Keratinocyte (primary cell): ENCODE measurements around the gene TAF1A. TPM values are rescaled to one million over a fixed set of nuclear protein-coding genes. Genes with fewer than 3 reads are reported as not detected.

Source experiments
- DNase-seq: peaks from one replicate; pipeline ENCODE4 v3.0.0-alpha.2; 2011; ENCODE audit warnings: low read depth, missing footprints, low spot score
- FAIRE-seq: peaks from 2 replicates; lab custom pipeline; 2011; peaks lifted over from hg19 to GRCh38; lab: Jason Lieb, UNC
- H2AFZ ChIP-seq: 2 replicates; pipeline ENCODE4 v1.6.0; 2012; ENCODE audit warnings: low read length, control low read depth, inconsistent platforms; ENCODE audit not compliant: control insufficient read depth
- H3K27ac ChIP-seq: 2 replicates; pipeline ENCODE4 v1.5.1; 2011; ENCODE audit warnings: low read length; ENCODE audit not compliant: control insufficient read depth, insufficient read depth
- H3K27me3 ChIP-seq: 3 replicates; pipeline ENCODE4 v1.6.0; 2011; ENCODE audit warnings: low read length; ENCODE audit not compliant: control insufficient read depth, insufficient read depth; ENCODE audit errors: extremely low read depth
- H3K36me3 ChIP-seq, 2 experiments: 2 replicates in 1 of 2; 3 replicates in 1 of 2; pipeline ENCODE4 v1.5.1; 2011; ENCODE audit warnings: low read length in 2 of 2, mild to moderate bottlenecking in 1 of 2; ENCODE audit not compliant: control insufficient read depth in 2 of 2, insufficient read depth in 2 of 2; ENCODE audit errors: extremely low read depth in 1 of 2
- H3K4me1 ChIP-seq: 3 replicates; pipeline ENCODE4 v1.5.1; 2011; ENCODE audit warnings: low read length; ENCODE audit not compliant: control insufficient read depth, insufficient read depth; ENCODE audit errors: extremely low read depth
- H3K4me2 ChIP-seq: 3 replicates; pipeline ENCODE4 v1.6.0; 2011; ENCODE audit warnings: low read depth, low read length; ENCODE audit not compliant: control insufficient read depth, insufficient read depth; ENCODE audit errors: extremely low read depth
- H3K4me3 ChIP-seq, 3 experiments: fragments of 200-600 bp in 1 of 3; sonication (generic) in 1 of 3; 2 replicates in 2 of 3; 3 replicates in 1 of 3; pipeline ENCODE4 v1.5.1; 2011 to 2016; ENCODE audit warnings: low read length in 3 of 3, mild to moderate bottlenecking in 3 of 3, control low read depth in 2 of 3, inconsistent platforms in 1 of 3, low read depth in 1 of 3, mixed read lengths in 1 of 3, mixed run types in 1 of 3, moderate library complexity in 1 of 3; ENCODE audit not compliant: control insufficient read depth in 2 of 3, insufficient read depth in 2 of 3; ENCODE audit errors: extremely low read depth in 1 of 3
- H3K79me2 ChIP-seq: 2 replicates; pipeline ENCODE4 v1.6.0; 2012; ENCODE audit warnings: low read length; ENCODE audit not compliant: control insufficient read depth, insufficient read depth
- H3K9ac ChIP-seq: 3 replicates; pipeline ENCODE4 v1.6.0; 2011; ENCODE audit warnings: low read length; ENCODE audit not compliant: control insufficient read depth, insufficient read depth; ENCODE audit errors: extremely low read depth
- H3K9me1 ChIP-seq: 3 replicates; pipeline ENCODE4 v1.6.0; 2011; ENCODE audit warnings: low read length; ENCODE audit not compliant: control insufficient read depth, insufficient read depth; ENCODE audit errors: extremely low read depth
- H3K9me3 ChIP-seq: 2 replicates; pipeline ENCODE4 v1.5.1; 2012; ENCODE audit warnings: low read depth, low read length; ENCODE audit not compliant: control insufficient read depth
- H4K20me1 ChIP-seq: 3 replicates; pipeline ENCODE4 v1.6.0; 2011; ENCODE audit warnings: low read length; ENCODE audit not compliant: control insufficient read depth, insufficient read depth; ENCODE audit errors: extremely low read depth
- EZH2 ChIP-seq: IDR thresholded peaks from one replicate; pipeline ENCODE4 v1.6.1; 2012; ENCODE audit warnings: inconsistent platforms, mild to moderate bottlenecking, low read length, moderate library complexity
- dilution Hi-C: fragments of 300-500 bp; cut with MboI; formaldehyde crosslinking; loops from one replicate; pipeline ENCODE4 v1.7.0; 2020; ENCODE audit warnings: low sequenced_read_pairs; ENCODE audit not compliant: extremely low pct_ligation_motif_present
- polyA plus RNA-seq, 5 experiments: library from polyadenylated mRNA; depleted of rRNA in 3 of 5; stranded (reverse) in 3 of 5; stranded (forward) in 1 of 5; unstranded in 1 of 5; fragments of >200 nt; gene quantifications; 1 replicate in 1 of 5; 2 replicates in 3 of 5; 3 replicates in 1 of 5; pipeline versions ENCODE4 v1.2.1 to v1.2.3, GENCODE V29; 2011 to 2012; ENCODE audit warnings: missing spikeins in 2 of 5, low read depth in 1 of 5, low replicate concordance in 1 of 5
- TF ChIP-seq, protein P1 (sequence below), 3 experiments: IDR thresholded peaks in 1 of 3; conservative IDR thresholded peaks in 1 of 3; optimal IDR thresholded peaks in 1 of 3; 2 replicates in 2 of 3; 3 replicates in 1 of 3; pipeline versions ENCODE3 to v1.5.1; 2011; ENCODE audit warnings: low read length in 3 of 3, mild to moderate bottlenecking in 3 of 3, moderate library complexity in 2 of 3, control low read depth in 1 of 3, inconsistent platforms in 1 of 3; ENCODE audit not compliant: insufficient read depth in 2 of 3; ENCODE audit errors: extremely low read depth in 1 of 3

The TAF1A gene
- polyA plus RNA-seq, 1 donor (not counting 4 experiments of a cell fraction or from before 2014, with no cell fraction given), result 7.2 TPM

DNA sequence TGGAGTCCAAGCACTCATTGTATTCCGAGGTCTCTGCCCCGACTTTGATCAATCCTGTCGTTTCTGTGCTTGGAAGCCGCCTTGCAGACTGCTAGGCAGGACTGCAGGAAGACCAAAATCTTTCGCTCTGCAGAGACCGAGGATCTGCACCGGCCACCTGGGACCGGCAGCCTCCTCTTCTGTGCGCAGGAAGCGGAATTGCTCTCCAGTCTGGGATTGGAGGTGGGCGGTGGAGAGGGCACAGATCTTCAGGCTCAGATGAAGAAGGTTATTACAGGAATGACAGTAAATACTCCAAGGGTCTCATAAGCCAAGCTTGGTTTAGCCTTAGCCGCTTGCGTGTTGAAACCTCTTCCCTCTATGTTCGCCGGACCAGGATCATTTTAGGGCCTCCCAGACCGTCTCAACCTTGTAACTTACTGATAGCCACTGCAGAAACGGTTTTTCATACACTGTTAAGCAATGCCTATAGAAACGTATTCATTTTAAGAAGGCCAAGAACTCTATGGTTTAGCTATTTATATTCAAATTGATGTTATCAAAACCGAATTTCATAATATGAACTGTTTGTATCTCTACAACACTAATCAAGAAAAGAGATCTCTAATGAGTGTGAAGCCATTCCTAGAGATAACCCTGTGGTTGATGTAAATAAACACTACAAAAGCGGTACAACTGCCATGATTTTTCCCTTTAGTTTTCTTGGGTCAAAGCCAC lies 29.3 kb upstream of the TAF1A start:
- Histone ChIP-seq H3K79me2 (peaks cover 10% of the 10 kb centered on the region), H3K9me3 (no peaks in the 10 kb centered on the region), H3K4me3 (peak overlapping the region; percentile 68 to 76 (median 70)), H3K27me3 (no peaks in the 10 kb centered on the region), H3K9ac (peak overlapping the region; percentile 78), H3K4me1 (peaks cover 8% of the 10 kb centered on the region), H3K36me3 (peaks cover 0 to 3% of the 10 kb centered on the region in 2 experiments), H3K9me1 (no peaks in the 10 kb centered on the region), H3K4me2 (peak overlapping the region; percentile 89), H3K27ac (no peak overlapping the region), H4K20me1 (no peaks in the 10 kb centered on the region), H2AFZ (peak overlapping the region; percentile 89)
- FAIRE-seq (no peak), DNase-seq (no peak)
- dilution Hi-C loops, result no loop called here
- TF ChIP-seq, protein P1, sequence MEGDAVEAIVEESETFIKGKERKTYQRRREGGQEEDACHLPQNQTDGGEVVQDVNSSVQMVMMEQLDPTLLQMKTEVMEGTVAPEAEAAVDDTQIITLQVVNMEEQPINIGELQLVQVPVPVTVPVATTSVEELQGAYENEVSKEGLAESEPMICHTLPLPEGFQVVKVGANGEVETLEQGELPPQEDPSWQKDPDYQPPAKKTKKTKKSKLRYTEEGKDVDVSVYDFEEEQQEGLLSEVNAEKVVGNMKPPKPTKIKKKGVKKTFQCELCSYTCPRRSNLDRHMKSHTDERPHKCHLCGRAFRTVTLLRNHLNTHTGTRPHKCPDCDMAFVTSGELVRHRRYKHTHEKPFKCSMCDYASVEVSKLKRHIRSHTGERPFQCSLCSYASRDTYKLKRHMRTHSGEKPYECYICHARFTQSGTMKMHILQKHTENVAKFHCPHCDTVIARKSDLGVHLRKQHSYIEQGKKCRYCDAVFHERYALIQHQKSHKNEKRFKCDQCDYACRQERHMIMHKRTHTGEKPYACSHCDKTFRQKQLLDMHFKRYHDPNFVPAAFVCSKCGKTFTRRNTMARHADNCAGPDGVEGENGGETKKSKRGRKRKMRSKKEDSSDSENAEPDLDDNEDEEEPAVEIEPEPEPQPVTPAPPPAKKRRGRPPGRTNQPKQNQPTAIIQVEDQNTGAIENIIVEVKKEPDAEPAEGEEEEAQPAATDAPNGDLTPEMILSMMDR (optimal IDR thresholded peaks at IDR 0.05 in 1 of 3, IDR thresholded peaks at IDR 0.05 in 1 of 3, conservative IDR thresholded peaks at IDR 0.05 in 1 of 3; ENCODE audit: extremely low read depth in 1 of 3, insufficient read depth in 2 of 3, low read length in 3 of 3), result no peak
- no peak for TF ChIP-seq EZH2

DNA sequence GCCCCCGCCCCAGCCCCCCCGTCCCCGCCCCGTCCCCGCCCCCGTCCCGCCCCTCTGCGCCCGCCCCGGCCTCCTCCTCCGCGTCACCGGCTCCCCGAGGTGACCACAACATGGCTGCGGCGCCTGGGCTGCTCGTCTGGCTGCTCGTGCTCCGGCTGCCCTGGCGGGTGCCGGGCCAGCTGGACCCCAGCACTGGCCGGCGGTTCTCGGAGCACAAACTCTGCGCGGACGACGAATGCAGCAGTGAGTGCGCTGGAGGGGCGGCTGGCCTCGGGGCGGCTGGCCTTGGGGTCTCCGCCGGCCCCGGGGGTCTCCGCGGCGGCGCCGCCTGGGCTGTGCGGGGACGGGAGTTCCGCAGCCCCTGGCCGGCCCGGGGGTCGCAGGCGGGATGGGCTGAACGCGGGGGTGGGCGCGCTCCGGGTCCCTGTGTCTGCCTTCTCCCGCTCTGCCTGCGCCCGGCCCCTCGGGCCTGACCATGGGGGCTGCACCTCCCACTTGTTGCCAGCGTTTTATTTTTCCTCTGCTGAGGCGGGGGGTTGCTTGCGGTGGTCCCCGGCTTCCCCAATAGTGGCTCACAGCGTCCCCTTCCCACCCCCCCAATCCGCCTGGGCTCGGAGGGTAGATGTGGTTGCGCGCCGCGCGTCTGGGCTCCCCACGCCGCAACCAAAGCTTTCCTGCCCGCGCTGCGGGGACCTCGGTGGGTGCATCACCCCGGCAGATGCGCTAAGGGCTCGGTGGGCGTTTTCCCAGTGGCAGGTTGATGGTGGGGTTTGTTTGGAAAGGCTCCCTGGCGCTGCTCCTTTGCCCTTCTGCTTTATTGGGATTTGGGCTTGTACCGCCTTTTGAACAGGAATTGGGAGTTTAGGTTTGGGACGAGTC lies 28.5 kb upstream of the TAF1A start, which contains the start of gene MIA3:
Gene MIA3, plus strand, starts transcription at position 97 of the 879 bp plus-strand sequence. Its CDS starts 14 bp downstream, at position 111.
- H3K36me3 ChIP-seq, result peaks cover 0 to 3% of the 10 kb centered on the region in 2 experiments
- FAIRE-seq (no peak), DNase-seq (no peak)
- H3K9ac ChIP-seq, result peak within 1 kb of the TSS; percentile 78
- H4K20me1 ChIP-seq, result no peaks in the 10 kb centered on the region
- H3K79me2 ChIP-seq, result peaks cover 10% of the 10 kb centered on the region
- H3K27ac ChIP-seq, result peak within 1 kb of the TSS; percentile 57
- no peaks in the 10 kb centered on the region for H3K9me3 ChIP-seq
- H3K4me3 ChIP-seq, result peak within 1 kb of the TSS; percentile 68 to 76 (median 70)
- peak within 1 kb of the TSS; percentile 89 for H2AFZ ChIP-seq
- H3K9me1 ChIP-seq, result no peaks in the 10 kb centered on the region
- peak within 1 kb of the TSS; percentile 89 for H3K4me2 ChIP-seq
- no peaks in the 10 kb centered on the region for H3K27me3 ChIP-seq
- TF ChIP-seq, protein P1 (optimal IDR thresholded peaks at IDR 0.05 in 1 of 3, IDR thresholded peaks at IDR 0.05 in 1 of 3, conservative IDR thresholded peaks at IDR 0.05 in 1 of 3; ENCODE audit: extremely low read depth in 1 of 3, insufficient read depth in 2 of 3, low read length in 3 of 3), result no peak
- no peak for TF ChIP-seq EZH2
- H3K4me1 ChIP-seq, result peaks cover 8% of the 10 kb centered on the region
- dilution Hi-C loops, result no loop called here
